Skeletal muscle cell (primary cell): Measurements from ENCODE around the gene HYI.
A peak's percentile ranks its signal among the peaks of the same experiment; 100 is the strongest.

Experiments used
- DNase-seq: peaks from one replicate; pipeline ENCODE4 v3.0.0-alpha.2; 2010; ENCODE audit warnings: low read depth
- H3K4me3 ChIP-seq: 2 replicates; pipeline ENCODE4 v1.5.1; 2011; ENCODE audit warnings: low read depth, mild to moderate bottlenecking, control low read depth, low read length, moderate library complexity

The HYI gene

DNA sequence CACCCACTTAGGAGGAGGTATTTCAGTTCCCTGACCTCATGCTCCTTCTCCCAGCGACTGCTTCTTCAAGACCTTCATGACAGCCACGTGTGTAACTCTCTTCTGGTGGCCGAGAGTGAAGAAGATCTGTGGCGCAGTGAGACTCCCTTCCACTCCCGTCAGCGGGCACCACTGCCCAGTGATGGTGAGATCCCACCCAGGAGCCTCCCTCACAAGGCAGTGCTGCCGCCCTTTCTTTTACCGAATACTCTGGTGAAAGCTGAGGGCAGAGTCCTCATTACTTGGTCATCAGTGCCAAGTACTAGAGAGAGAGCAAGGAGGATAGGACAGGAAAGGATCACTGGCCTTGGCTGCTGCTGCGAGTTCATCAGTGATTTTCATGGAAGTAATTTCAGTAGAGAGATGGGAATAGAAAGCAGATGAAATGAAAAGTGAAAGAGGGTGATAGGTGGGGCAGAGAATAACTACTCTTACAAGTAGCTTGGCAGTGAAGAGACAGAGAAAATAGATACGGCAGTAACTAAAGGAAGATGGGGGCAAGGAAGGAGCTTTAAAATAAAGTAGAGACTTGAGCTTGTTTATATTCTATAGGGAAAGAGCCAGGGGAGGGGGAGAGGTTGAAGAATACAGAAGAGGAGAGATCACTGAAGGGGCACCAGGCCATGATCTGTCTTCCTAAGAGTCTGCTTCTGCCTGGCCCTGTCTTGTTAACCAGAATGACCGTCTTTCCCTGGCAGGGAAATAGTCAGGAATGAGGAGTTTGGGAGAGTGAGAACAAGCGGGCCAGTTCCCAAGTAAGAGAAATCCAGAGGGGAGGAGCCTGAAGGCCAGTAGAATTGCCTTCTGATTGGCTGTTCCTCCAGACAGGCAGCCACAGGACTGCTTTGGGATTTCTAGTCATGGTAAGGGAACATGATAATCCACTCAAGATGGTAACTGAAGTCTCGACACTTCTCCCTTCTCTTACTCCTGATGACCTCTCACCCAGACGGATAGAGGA, 18.3 kb downstream of the HYI start:
- DNase-seq: peak; percentile 17
- no peak overlapping the region for H3K4me3 ChIP-seq

DNA sequence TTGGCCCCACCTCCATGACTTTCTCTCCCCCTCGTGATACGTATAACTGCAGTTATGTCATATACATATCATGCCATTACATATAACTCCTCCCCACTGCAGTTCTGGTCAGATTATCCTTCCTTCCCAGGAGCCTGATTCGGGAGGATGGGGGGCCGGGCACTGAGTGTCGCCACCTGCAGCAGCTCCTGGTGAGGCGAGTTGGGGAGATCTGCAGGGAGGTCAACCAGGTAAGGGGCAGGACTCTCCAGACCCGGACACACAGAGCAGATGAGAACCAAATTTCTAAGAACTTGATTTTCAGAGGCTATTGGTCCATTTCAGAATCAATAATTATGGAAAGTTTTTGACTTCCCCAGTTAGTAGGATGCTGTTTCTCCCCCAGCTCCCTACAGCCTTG, 19.5 kb downstream of the HYI start:
- no peak for DNase-seq
- no peak overlapping the region for H3K4me3 ChIP-seq

DNA sequence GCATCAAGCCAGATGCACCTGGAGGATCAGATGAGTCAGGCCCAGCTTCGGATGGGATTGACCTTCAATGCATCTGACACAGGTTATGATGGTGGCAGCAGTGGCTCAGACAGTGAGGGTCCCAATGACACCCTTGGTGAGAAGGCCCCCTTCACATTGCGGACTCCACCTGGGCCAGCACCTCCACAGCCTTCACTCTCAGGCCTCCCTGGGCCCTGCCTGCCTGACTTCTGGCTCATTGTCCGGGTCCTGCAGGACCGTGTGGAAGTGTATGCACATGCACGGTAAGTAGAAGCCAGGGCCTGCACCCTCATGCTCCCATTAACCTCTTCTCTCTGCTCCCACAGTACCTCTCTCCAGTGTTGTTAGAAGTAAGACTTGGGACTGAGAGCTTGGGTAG, 20.8 kb downstream of the HYI start:
- no peak for DNase-seq

DNA sequence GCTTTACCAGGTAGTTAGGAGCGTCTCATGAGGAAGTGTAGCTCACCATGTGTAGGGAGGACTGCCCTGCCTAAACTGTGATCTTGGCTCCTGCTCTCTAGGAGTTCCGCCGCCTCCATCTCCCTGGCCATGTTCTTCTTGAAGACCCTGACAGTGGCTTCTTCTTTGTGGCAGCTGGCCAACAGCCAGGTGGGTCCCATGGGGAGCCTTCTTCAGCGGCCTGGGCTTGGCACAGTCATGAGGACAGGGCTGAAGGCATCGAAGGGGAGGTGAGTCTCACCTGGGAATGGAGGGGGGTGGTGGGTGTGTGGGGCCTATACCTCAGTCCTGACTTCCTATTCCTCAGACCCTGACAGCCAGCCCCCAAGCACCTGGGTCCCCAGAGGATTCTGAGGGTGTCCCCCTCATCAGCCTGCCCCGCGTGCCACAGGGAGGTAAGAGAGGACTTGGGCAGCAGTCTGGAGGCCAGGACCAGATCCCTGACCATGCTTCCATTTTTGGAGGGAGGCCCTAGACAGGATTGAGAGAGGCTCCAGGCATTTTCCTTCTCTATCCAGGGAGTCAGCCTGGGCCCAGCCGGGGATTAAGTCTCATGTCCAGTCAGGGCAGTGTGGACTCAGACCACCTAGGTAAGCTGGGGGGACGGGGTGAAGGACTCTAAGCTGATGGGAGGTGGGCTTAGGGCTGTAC, 21.4 kb downstream of the HYI start:
- H3K4me3 ChIP-seq: no peak overlapping the region
- no peak for DNase-seq

More for the DNA sequence above, 20.8 kb downstream of the HYI start:
- no peak overlapping the region for H3K4me3 ChIP-seq

DNA sequence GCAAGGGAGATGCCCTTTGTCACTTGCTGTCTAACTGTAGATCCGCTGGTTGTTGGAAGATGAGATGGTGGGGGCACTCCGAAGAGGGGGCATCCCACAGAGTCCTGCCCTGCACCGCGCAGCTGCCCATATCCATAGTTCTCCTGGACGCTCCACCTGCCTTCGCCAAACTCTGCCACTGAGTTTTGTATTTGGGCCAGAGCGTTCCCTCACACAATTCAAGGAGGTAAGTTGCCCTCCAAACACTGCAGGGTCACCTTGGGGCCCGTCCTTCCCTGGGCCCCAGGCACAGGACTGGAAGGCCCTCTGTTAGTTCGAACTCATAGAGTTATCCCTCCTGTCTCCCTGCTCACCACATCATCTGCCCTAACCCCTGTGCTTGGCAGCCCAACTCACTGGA, 22.1 kb downstream of the HYI start:
- DNase-seq: no peak
- no peak overlapping the region for H3K4me3 ChIP-seq

DNA sequence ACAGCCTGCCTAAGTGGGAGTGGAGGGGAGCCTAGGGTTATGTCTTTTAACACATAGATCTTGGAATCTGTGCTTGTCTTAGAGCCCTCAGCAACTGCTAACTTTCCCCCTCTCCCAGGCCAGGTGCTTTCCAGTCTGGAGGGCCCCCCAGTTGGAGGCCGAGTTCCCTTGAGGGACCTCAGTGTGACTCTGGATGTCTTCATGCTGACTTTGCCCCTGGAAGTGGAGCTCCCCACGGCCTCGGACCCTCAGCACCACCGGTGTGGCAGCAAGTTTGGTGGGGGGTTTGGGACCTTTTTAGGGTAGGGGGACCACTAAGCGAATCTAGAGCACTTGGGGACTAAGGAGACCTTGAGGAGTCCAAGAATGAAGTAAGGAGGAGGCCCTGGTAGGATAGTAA, 22.9 kb downstream of the HYI start:
- H3K4me3 ChIP-seq: no peak overlapping the region
- DNase-seq: no peak

DNA sequence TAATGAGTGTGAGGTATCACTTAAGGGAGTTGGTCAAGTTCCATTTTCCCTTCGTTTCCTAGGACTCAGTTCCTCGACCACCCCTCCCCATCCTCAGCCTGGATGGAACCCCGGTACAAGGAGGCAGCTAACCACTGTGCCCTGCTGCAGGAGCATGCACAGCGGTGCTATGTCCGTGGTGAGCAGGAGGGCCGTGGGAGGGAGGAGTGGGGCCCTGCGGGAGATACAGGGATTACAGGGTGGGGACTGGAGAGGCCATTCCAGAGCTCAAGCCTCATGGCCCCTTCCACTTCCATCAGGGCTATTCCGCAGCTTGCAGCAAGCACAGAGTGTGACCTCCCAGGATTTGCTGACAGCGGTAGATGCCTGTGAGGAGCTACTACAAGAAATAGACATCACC, 25.8 kb downstream of the HYI start:
- H3K4me3 ChIP-seq: no peak overlapping the region
- DNase-seq: no peak

DNA sequence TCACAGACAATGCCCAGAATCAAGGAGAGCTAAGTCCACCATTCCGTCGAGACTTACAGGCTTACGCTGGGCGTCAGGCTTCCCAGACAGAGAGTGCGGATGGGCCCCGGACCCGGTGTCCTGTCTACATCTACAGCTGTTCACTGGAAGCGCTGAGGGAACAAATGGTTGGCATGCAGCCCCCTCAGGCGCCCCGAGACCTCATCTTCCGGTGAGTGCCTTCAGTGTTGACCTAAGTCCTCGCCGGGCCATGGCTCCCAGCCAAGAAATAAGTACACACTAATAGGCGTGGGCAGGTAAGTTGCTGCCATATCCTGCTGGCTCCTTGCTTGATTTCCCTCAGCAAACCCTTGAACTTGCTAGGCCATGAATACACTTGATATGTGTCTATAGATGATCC, 26.2 kb downstream of the HYI start:
- no peak for DNase-seq
- no peak overlapping the region for H3K4me3 ChIP-seq

DNA sequence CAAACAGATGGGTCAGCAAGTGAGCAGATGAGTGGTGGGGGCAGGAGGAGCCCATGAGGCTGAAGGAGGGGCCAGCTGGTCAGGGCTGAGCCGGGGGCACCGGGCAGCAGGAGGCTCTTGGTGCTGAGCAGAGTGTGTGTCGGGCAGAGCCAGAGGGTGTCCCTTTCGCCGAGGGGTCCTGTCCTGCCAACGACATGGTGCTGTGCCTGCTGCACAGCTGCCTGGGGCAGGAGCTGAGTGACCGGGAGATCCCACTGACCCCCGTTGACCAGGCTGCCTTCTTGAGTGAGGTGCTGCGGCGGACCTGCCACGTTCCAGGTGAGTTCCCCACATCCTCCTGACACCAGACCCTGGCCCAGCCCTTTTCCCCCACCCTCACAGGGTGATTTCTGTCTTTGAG, 27.5 kb downstream of the HYI start:
- no peak for DNase-seq
- H3K4me3 ChIP-seq: no peak overlapping the region

DNA sequence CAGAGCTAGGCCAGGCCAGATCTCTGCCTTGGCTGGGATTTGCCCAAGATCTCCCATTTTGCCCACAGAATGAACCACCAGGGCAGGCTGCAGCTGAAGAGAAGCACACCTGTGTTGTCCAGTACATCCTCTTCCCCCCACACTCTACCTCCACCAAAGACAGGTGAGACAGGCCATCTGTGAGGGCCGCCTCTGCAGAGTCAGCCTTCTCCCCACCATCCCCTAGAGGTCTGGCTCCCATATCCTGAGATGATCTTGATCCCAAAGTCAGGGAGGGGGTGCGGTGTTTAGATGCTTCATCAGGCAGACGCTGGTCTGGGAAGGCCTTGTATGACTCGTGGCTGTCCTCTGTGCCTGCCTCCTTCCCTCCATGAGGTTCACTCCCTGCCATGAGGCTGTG, 28.7 kb downstream of the HYI start:
- no peak overlapping the region for H3K4me3 ChIP-seq
- DNase-seq: no peak

DNA sequence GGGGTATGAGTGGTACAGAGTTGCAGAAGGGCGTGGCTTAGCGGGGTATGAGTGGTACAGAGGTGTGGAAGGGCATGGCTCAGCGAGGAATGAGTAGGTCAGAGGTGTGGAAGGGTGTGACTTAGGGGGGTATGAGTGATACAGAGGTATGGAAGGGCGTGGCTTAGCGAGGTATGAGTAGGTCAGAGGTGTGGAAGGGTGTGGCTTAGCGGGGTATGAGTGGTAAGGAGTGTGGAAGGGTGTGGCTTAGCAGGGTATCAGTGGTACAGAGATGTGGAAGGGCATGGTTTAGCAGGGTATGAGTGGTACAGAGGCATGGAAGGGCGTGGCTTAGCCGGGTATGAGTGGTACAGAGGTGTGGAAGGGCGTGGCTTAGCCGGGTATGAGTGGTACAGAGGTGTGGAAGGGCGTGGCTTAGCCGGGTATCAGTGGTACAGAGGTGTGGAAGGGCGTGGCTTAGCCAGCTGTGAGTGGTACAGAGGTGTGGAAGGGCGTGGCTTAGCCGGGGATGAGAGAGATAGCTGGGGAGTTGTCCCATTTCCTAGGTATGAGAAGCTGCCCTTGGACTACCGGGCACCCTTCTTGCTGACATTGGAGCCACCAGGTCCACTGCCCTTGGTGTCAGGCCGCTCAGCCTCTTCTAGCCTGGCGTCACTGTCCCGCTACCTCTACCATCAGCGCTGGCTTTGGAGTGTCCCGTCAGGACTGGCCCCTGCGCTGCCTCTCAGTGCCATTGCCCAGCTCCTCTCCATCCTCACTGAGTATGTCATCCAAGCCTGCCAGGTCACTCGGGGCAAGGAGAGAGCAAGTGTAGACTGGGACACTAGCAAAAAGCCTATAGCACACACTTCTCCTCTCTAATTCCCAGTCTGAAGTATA, 29.8 kb downstream of the HYI start:
- H3K4me3 ChIP-seq: no peak overlapping the region
- DNase-seq: no peak

DNA sequence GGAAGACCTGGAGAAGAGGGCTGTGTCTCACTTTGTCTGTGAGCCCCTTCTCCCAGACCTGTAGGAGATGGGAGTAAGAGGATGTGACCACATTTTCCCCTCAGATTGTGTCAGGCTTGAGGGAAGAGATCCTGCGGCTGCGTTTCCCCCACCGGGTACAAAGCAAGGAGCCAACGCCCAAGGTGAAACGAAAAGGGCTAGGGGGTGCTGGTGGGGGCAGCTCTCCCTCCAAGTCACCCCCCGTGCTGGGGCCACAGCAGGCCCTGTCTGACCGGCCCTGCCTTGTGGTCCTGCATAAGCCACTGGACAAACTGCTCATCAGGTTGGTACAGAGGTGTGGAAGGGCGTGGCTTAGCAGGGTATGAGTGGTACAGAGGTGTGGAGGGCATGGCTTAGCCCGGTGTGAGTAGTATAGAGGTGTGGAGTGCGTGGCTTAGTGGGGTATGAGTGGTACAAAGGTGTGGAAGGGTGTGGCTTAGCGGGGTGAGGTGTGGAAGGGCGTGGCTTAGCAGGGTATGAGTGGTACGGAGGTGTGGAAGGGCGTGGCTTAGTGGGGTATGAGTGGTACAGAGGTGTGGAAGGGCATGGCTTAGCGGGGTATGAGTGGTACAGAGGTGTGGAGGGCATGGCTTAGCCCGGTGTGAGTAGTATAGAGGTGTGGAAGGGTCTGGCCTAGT, 30.6 kb downstream of the HYI start:
- H3K4me3 ChIP-seq: no peak overlapping the region
- no peak for DNase-seq

DNA sequence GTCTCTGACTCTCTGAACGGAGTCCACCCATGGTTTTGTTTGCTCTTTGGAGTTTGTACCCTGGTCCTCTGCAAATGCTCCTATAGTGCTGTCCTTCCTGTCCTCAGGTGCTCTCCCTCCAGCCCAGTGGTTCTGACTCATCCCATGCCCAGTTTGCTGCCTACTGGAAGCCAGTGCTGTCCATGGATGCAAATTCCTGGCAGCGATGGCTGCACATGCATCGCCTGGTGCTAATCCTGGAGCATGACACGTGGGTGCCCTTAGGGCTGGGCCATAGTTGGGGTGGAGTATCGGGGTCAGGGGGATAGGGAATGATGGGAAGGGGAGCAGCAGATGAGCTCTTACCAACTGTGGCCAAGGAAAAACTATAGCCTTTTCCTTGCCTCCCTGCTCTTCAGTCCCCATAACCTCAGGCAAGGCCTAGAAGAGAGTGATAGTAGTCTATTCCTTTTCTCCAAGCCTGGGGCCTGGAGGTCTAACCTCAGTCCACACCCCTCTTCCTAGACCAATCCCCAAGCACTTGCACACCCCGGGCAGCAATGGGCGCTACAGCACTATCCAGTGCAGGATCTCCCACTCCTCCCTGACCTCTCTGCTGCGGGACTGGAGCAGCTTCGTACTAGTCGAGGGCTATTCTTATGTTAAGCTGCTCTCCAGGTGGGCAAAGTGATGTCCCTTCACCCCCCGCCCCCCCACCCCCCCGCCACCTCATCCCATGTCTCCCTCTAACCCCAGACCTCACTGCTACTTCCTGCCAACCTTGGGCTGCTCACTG, 31.6 kb downstream of the HYI start:
- H3K4me3 ChIP-seq: no peak overlapping the region
- no peak for DNase-seq

DNA sequence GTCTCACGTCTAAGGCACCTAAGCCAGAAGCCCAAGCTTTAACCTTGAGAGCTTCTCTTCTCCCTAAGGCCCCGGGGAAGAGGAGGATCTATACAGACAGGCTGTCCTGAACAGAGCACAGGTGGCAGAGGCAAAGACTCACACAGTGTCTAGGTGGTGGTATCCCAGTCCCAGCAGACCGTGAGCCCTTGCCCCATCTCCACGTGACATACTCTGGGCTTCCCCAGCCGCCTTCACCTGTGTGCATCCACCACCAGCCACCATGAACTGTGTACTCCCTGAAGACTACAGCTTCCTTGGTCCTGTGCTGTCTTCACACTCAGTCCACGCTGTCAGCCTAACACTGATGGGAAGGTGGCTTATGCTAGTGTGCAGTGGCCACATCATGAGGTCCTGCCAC, 32.3 kb downstream of the HYI start:
- DNase-seq: no peak
- H3K4me3 ChIP-seq: no peak overlapping the region

DNA sequence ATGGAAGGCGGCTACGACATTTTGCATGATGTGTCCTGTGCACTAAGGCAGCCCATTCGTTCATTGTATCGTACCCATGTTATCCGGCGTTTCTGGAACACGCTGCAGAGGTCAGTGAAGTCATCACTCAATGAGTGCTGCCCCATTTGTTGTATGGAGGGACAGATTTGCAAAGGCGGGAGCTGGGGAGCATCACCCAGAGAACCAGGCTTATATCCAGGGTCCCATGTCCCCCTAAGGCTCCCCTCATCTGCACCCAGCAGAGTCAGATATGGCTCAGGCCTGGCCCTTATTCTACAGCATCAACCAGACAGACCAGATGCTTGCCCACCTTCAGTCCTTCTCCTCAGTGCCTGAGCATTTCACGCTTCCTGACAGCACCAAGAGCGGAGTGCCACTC, 32.9 kb downstream of the HYI start:
- no peak overlapping the region for H3K4me3 ChIP-seq
- no peak for DNase-seq

DNA sequence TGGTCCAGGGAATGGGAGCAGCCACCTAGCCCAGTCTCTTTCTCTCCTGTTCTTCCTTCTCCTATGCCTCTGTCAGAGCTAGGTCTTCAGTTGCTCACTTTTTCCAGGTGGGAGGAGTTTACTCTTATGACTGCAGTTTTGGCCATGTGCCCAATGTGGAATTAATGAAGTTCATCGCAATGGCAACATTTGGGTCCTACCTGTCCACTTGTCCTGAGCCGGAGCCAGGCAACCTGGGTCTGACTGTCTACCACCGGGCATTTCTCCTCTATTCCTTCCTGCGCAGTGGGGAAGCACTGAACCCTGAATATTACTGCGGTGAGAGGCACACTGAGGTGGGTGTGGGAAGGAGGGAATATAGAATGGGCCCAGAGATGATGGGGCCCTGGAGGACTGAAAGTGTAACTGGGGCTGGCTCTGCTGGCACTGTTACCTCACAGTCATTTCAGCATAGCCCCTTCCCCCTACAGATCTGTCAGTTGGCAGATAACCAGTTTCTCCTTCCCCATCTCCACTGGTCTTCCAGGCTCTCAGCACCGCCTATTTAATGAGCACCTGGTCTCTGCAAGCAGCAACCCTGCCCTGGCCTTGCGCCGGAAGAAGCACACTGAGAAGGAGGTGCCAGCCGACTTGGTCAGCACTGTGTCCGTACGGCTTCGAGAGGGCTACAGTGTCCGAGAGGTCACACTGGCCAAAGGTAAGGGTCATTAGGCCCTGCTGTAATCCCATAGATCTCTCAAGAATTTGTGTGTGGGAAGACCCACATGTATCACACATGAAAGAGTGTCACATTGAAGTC, 33.9 kb downstream of the HYI start:
- no peak overlapping the region for H3K4me3 ChIP-seq
- DNase-seq: no peak

DNA sequence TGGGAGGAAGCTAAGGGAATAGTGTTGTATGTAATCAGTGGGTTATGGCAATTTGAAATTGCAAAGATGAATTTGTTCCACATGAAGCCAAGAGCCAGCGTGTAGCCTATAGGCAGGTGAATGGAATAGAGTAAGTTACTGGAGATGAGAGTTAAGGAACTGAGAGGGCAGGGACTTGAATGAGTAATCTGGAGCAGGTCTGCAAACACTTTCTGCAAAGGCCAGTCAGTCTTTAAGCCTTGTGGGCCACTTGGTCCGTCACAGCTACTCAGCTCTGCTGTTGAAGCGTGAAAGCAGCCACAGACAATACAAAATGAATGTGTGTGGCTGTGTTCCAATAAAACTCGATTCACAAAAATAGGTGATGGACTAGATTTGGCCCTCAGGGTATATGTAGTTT, 34.9 kb downstream of the HYI start:
- no peak overlapping the region for H3K4me3 ChIP-seq
- DNase-seq: no peak

DNA sequence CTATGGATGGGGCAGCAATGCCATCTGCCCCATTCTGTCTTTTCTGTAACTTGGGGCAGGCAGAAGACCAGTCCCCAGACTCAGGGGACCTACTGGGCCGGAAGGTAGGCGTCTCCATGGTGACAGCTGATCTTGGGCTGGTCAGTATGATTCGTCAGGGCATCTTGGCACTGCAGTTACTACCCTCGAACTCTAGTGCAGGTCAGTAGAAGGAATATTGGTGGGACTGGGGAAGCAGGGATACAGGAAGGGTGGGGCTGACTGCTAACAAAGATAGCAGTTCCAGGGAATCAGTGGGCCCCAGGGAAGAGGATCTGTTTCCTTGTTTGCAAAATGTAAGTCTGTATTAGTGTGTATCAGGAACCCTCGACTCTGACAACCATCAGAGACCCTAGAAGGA, 37.8 kb downstream of the HYI start:
- no peak overlapping the region for H3K4me3 ChIP-seq
- no peak for DNase-seq
